Right lobe of liver (tissue), 4 donors: ENCODE data around the gene YWHAG.

Experiments used
- CTCF ChIP-seq, 4 donors: fragments of 200-600 bp in 3 of 4; fragments of 450-650 bp in 1 of 4; IDR thresholded peaks; one replicate each; pipeline versions ENCODE4 v1.5.1 to v1.8.0; 2016 to 2022; ENCODE audit warnings: antibody characterized with exemption in 4 of 4, mild to moderate bottlenecking in 2 of 4
- POLR2A ChIP-seq: fragments of 450-650 bp; IDR thresholded peaks from one replicate; pipeline ENCODE4 v1.6.1; 2017; ENCODE audit warnings: antibody characterized with exemption, mild to moderate bottlenecking
- donor health status: DM: no; HTN: no; CAD: no.
- donor health status: DM: no; HTN: no; CAD: no.
- donor health status: DM: no; HTN: yes; CAD: no.

GRCh38 chr7:76318488-76319353 is 40.1 kb downstream of the YWHAG start:
- TF ChIP-seq CTCF (IDR thresholded peaks at IDR 0.05) (peak; percentile 6 to 44 (median 36)), POLR2A (no peak)
